Ishikawa (cell line): ENCODE data around the gene HBQ1.

Experiments used
- RAD21 ChIP-seq: IDR thresholded peaks from 2 replicates; pipeline ENCODE4 v1.6.1; 2012; ENCODE audit warnings: low read depth
- TAF1 ChIP-seq: IDR thresholded peaks from 2 replicates; pipeline ENCODE4 v1.6.1; 2012; ENCODE audit warnings: low read depth, mild to moderate bottlenecking
- TCF12 ChIP-seq: IDR thresholded peaks from 2 replicates; pipeline ENCODE4 v1.6.1; 2012; ENCODE audit warnings: low read depth
- TEAD4 ChIP-seq: IDR thresholded peaks from 2 replicates; pipeline ENCODE4 v1.6.1; 2012
- TF ChIP-seq, protein P1 (sequence below): IDR thresholded peaks from 2 replicates; pipeline ENCODE4 v1.6.1; 2012
- TF ChIP-seq, protein P2 (sequence below): IDR thresholded peaks from 2 replicates; pipeline ENCODE4 v1.6.1; 2012
- TF ChIP-seq, protein P3 (sequence below): IDR thresholded peaks from 2 replicates; pipeline ENCODE4 v1.6.1; 2012; ENCODE audit warnings: low read depth, mild to moderate bottlenecking

DNA sequence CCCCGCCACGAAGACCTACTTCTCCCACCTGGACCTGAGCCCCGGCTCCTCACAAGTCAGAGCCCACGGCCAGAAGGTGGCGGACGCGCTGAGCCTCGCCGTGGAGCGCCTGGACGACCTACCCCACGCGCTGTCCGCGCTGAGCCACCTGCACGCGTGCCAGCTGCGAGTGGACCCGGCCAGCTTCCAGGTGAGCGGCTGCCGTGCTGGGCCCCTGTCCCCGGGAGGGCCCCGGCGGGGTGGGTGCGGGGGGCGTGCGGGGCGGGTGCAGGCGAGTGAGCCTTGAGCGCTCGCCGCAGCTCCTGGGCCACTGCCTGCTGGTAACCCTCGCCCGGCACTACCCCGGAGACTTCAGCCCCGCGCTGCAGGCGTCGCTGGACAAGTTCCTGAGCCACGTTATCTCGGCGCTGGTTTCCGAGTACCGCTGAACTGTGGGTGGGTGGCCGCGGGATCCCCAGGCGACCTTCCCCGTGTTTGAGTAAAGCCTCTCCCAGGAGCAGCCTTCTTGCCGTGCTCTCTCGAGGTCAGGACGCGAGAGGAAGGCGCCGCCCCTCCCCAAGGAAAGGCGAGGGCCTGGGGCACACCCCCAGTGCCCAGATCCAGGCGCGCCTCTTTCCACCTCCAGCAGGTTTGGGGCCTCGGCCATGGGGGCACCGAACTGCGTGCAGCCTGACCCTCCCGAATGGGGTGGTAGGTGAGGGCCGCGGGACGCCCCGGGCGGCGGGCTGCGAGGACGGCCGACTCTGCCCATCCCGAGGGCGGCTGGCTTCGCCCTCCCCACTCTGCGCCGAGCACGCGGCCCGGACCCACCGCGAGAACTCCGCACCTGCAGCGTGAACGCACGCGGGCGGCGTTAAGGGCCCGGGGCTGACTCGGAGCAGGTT, 664 bp downstream of the HBQ1 start:
- TF ChIP-seq RAD21: peak; percentile 72; the same call in 1 of the 2 replicates
- TF ChIP-seq, protein P1, sequence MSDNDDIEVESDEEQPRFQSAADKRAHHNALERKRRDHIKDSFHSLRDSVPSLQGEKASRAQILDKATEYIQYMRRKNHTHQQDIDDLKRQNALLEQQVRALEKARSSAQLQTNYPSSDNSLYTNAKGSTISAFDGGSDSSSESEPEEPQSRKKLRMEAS: peak; percentile 99
- no peak for TF ChIP-seq TAF1
- TF ChIP-seq, protein P2, sequence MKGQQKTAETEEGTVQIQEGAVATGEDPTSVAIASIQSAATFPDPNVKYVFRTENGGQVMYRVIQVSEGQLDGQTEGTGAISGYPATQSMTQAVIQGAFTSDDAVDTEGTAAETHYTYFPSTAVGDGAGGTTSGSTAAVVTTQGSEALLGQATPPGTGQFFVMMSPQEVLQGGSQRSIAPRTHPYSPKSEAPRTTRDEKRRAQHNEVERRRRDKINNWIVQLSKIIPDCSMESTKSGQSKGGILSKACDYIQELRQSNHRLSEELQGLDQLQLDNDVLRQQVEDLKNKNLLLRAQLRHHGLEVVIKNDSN: no peak
- peak; percentile 28; the same call in 1 of the 2 replicates for TF ChIP-seq TCF12
- 0 out of 2 replicates have a peak, but pooled peaks have one; percentile 9 for TF ChIP-seq TEAD4
- TF ChIP-seq, protein P3, sequence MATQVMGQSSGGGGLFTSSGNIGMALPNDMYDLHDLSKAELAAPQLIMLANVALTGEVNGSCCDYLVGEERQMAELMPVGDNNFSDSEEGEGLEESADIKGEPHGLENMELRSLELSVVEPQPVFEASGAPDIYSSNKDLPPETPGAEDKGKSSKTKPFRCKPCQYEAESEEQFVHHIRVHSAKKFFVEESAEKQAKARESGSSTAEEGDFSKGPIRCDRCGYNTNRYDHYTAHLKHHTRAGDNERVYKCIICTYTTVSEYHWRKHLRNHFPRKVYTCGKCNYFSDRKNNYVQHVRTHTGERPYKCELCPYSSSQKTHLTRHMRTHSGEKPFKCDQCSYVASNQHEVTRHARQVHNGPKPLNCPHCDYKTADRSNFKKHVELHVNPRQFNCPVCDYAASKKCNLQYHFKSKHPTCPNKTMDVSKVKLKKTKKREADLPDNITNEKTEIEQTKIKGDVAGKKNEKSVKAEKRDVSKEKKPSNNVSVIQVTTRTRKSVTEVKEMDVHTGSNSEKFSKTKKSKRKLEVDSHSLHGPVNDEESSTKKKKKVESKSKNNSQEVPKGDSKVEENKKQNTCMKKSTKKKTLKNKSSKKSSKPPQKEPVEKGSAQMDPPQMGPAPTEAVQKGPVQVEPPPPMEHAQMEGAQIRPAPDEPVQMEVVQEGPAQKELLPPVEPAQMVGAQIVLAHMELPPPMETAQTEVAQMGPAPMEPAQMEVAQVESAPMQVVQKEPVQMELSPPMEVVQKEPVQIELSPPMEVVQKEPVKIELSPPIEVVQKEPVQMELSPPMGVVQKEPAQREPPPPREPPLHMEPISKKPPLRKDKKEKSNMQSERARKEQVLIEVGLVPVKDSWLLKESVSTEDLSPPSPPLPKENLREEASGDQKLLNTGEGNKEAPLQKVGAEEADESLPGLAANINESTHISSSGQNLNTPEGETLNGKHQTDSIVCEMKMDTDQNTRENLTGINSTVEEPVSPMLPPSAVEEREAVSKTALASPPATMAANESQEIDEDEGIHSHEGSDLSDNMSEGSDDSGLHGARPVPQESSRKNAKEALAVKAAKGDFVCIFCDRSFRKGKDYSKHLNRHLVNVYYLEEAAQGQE: no peak
